ENCODE results near the gene CHPF. TPM values are rescaled to one million over a fixed set of nuclear protein-coding genes. Genes with fewer than 3 reads are reported as not detected.

The CHPF gene
- total RNA-seq, 4 donors from 2014 or later, result 7.8 to 41.6 (median 24.7) TPM

GRCh38 chr2:219539926-219540678 lies 3.5 kb downstream of the CHPF start:
- no peak for TF ChIP-seq CTCF (IDR thresholded peaks at IDR 0.05; ENCODE audit: low read depth)

GRCh38 chr2:219538956-219539788 lies 4.4 kb downstream of the CHPF start:
- TF ChIP-seq CTCF (IDR thresholded peaks at IDR 0.05; ENCODE audit: low read depth), result no peak

- no peak for TF ChIP-seq CTCF (IDR thresholded peaks at IDR 0.05; ENCODE audit: low read depth)
These were observed 5.1 kb downstream of the CHPF start for GRCh38 chr2:219538504-219538951.

- no peak for TF ChIP-seq CTCF (IDR thresholded peaks at IDR 0.05; ENCODE audit: low read depth)
These were observed 5.7 kb downstream of the CHPF start for GRCh38 chr2:219537657-219538488.

GRCh38 chr2:219536967-219537366 lies 6.6 kb downstream of the CHPF start:
- no peak for TF ChIP-seq CTCF (IDR thresholded peaks at IDR 0.05; ENCODE audit: low read depth)

GRCh38 chr2:219536425-219536824 lies 7.2 kb downstream of the CHPF start:
- no peak for TF ChIP-seq CTCF (IDR thresholded peaks at IDR 0.05; ENCODE audit: low read depth)
